Epithelial cell of proximal tubule (primary cell): ENCODE measurements around the gene RNF44. TPM values are rescaled to one million over a fixed set of nuclear protein-coding genes. Genes with fewer than 3 reads are reported as not detected.
"Not testable (repeated sequence)": the region's sequence is repeated elsewhere in the genome, so short reads cannot be mapped to it uniquely, and the experiment has no call there.

Experiments
- DNase-seq: peaks from one replicate; pipeline ENCODE4 v3.0.0-alpha.2; 2011; ENCODE audit warnings: low read depth
- H3K4me3 ChIP-seq: 2 replicates; pipeline ENCODE4 v1.5.1; 2011; ENCODE audit warnings: low read depth, mild to moderate bottlenecking, low read length
- CTCF ChIP-seq: conservative IDR thresholded peaks from 2 replicates; pipeline ENCODE4 v1.5.1; 2012; ENCODE audit warnings: low read depth, mild to moderate bottlenecking, low read length
- total RNA-seq: library from RNA; depleted of rRNA; stranded (reverse); fragments of >200 nt; gene quantifications from 2 replicates; pipeline ENCODE4 v1.2.3, GENCODE V29; 2015

The RNF44 gene
- total RNA-seq, 1 donor from 2014 or later: 17.1 TPM

- TF ChIP-seq CTCF: no peak
- no peak overlapping the region for H3K4me3 ChIP-seq
- no peak for DNase-seq
Measured at GRCh38 chr5:176553260-176554085, 16.3 kb upstream of the RNF44 start.

GRCh38 chr5:176552332-176552869 is 15.2 kb upstream of the RNF44 start:
- TF ChIP-seq CTCF: no peak
- DNase-seq: no peak
- no peak overlapping the region for H3K4me3 ChIP-seq

GRCh38 chr5:176550937-176551336 is 13.7 kb upstream of the RNF44 start:
- H3K4me3 ChIP-seq: peak overlapping the region; percentile 48
- DNase-seq: not testable (repeated sequence)

- TF ChIP-seq CTCF: no peak
- no peak for DNase-seq
- peak overlapping the region; percentile 48 for H3K4me3 ChIP-seq
Measured at GRCh38 chr5:176550275-176550831, 13.2 kb upstream of the RNF44 start.

GRCh38 chr5:176549871-176550270 is 12.7 kb upstream of the RNF44 start:
- no peak for DNase-seq
- H3K4me3 ChIP-seq: no peak overlapping the region
- no peak for TF ChIP-seq CTCF

GRCh38 chr5:176548967-176549444 is 11.8 kb upstream of the RNF44 start, which contains the start of gene CDHR2:
CDHR2 (plus strand) TSS chr5:176549342; CDS start chr5:176565353, 16,011 bp downstream.
- no peak within 1 kb of the TSS for H3K4me3 ChIP-seq
- no peak for TF ChIP-seq CTCF
- no peak for DNase-seq

GRCh38 chr5:176547802-176548201 is 10.6 kb upstream of the RNF44 start:
- H3K4me3 ChIP-seq: no peak overlapping the region
- TF ChIP-seq CTCF: no peak
- DNase-seq: no peak
